ENCODE results near the gene DNASE1L1. TPM values are rescaled to one million over a fixed set of nuclear protein-coding genes. Genes with fewer than 3 reads are reported as not detected.

The DNASE1L1 gene
- polyA plus RNA-seq, 1 donor from 2014 or later, result 9.2 TPM

DNA sequence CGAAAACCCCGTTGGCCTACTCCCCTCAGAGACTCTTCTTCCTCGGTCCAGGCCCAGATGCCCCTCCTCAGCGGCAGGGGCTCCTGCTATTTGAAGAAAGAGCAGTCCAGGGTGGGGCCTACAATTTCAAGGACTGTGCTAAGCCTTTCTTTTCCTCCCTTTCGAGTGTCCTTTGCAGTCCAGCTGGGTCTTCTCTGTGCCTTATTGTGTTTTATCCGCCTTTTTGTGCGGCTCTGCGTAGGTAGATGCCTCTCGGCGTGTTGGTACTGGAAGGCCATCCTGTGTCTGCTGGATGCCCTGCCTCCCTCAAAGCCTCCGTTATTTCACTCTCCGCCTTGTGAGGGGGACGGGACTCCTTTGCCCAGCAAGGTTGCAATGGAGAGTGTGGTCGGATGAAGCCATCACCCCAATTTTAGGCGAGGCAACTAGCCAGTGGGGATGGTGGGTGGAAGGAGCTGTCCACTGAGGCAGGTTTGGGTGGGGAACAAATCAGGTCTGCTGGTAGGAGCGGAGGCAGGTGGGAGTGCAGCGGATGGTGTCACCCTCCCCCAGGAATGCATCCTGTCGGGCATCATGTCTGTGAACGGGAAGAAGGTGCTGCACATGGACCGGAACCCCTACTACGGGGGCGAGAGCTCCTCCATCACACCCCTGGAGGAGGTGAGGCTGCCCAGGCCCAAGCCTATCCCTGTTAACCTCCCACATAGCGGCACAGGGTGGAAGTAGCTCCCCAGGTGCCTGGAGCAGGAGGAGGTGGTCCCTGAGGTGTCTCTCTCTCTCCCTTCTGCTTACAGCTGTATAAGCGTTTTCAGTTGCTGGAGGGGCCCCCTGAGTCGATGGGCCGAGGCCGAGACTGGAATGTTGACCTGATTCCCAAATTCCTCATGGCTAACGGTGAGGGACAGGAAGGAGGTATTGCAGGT lies 29.2 kb upstream of the DNASE1L1 start:
- Histone ChIP-seq H3K27me3 (ENCODE audit: insufficient read depth, low read depth, low read length) (no peaks in the 10 kb centered on the region), H3K4me3 (ENCODE audit: low read length) (peak overlapping the region; percentile 80), H3K79me2 (replicated peaks; ENCODE audit: insufficient read depth, low read length) (peaks cover 20% of the 10 kb centered on the region), H2AFZ (ENCODE audit: low read depth, low read length) (no peak overlapping the region), H3K9me2 (ENCODE audit: insufficient read depth, low read length) (no peaks in the 10 kb centered on the region), H3K4me2 (ENCODE audit: low read length) (peak overlapping the region; percentile 68), H3K36me3 (ENCODE audit: insufficient read depth, low read length) (no peaks in the 10 kb centered on the region), H3K9ac (ENCODE audit: low read length) (peak overlapping the region; percentile 87), H3F3A (ENCODE audit: insufficient read depth, low read length, poor library complexity, severe bottlenecking) (no peaks in the 10 kb centered on the region), H3K27ac (ENCODE audit: low read length) (peak overlapping the region; percentile 81), H3K9me3 (ENCODE audit: low read length) (no peaks in the 10 kb centered on the region), H4K20me1 (ENCODE audit: insufficient read depth) (no peaks in the 10 kb centered on the region)
- TF ChIP-seq, protein P1, sequence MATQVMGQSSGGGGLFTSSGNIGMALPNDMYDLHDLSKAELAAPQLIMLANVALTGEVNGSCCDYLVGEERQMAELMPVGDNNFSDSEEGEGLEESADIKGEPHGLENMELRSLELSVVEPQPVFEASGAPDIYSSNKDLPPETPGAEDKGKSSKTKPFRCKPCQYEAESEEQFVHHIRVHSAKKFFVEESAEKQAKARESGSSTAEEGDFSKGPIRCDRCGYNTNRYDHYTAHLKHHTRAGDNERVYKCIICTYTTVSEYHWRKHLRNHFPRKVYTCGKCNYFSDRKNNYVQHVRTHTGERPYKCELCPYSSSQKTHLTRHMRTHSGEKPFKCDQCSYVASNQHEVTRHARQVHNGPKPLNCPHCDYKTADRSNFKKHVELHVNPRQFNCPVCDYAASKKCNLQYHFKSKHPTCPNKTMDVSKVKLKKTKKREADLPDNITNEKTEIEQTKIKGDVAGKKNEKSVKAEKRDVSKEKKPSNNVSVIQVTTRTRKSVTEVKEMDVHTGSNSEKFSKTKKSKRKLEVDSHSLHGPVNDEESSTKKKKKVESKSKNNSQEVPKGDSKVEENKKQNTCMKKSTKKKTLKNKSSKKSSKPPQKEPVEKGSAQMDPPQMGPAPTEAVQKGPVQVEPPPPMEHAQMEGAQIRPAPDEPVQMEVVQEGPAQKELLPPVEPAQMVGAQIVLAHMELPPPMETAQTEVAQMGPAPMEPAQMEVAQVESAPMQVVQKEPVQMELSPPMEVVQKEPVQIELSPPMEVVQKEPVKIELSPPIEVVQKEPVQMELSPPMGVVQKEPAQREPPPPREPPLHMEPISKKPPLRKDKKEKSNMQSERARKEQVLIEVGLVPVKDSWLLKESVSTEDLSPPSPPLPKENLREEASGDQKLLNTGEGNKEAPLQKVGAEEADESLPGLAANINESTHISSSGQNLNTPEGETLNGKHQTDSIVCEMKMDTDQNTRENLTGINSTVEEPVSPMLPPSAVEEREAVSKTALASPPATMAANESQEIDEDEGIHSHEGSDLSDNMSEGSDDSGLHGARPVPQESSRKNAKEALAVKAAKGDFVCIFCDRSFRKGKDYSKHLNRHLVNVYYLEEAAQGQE (IDR thresholded peaks at IDR 0.05; ENCODE audit: borderline replicate concordance), result no peak
- TF ChIP-seq POLR2AphosphoS5 (IDR thresholded peaks at IDR 0.05) (no peak), MXI1 (conservative IDR thresholded peaks at IDR 0.05; ENCODE audit: poor library complexity, severe bottlenecking) (no peak), EP300 (conservative IDR thresholded peaks at IDR 0.05; ENCODE audit: poor library complexity, severe bottlenecking) (no peak), TAF1 (IDR thresholded peaks at IDR 0.05; ENCODE audit: low read depth) (no peak), EZH2 (IDR thresholded peaks at IDR 0.05; ENCODE audit: borderline replicate concordance, insufficient read depth, low read length, poor library complexity, severe bottlenecking) (no peak), SMC3 (conservative IDR thresholded peaks at IDR 0.05; ENCODE audit: poor library complexity) (no peak), RAD21 (conservative IDR thresholded peaks at IDR 0.05) (no peak)
- TF ChIP-seq, protein P2, sequence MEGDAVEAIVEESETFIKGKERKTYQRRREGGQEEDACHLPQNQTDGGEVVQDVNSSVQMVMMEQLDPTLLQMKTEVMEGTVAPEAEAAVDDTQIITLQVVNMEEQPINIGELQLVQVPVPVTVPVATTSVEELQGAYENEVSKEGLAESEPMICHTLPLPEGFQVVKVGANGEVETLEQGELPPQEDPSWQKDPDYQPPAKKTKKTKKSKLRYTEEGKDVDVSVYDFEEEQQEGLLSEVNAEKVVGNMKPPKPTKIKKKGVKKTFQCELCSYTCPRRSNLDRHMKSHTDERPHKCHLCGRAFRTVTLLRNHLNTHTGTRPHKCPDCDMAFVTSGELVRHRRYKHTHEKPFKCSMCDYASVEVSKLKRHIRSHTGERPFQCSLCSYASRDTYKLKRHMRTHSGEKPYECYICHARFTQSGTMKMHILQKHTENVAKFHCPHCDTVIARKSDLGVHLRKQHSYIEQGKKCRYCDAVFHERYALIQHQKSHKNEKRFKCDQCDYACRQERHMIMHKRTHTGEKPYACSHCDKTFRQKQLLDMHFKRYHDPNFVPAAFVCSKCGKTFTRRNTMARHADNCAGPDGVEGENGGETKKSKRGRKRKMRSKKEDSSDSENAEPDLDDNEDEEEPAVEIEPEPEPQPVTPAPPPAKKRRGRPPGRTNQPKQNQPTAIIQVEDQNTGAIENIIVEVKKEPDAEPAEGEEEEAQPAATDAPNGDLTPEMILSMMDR (IDR thresholded peaks at IDR 0.05; ENCODE audit: poor library complexity, severe bottlenecking), result no peak

DNA sequence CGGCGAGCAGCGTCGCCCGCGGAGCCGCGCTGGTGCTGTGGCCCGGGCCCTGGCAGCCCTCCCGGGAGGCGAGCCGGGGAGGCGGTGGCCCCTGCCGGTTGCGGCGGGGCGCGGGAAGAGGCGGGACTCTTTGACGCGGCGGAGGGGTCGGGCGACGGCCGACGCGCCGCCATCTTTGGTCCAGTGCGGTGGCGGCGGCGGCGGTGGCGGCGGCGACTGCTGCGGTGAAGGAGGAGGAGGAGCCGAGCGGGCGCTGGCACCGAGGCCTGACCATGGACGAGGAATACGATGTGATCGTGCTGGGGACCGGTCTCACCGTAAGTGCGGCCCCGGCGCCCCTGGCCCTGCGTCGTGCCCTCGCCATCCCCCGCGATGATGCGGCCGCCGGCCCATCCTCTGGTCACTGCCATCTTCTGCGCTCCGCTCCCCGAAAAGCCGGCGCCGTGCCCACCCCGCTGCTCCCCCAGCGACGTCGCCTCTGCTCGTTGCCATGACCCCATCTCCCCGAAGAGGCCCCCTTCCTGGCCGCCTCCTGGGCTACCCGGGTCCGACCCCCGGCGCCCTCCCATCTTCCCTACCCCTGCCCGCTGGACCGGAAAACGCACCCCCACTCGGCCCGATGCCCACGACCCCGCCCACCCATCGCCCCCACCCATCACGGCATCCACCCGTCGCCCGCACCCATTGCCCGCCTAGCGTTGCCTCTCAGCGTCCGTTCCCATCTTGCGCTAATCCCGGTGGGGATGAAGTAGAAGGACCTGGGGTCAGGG lies 28.1 kb upstream of the DNASE1L1 start, which contains the start of gene GDI1:
TSS of gene GDI1 (plus strand) at position 172 of the 770 bp plus-strand sequence. CDS start at position 273, 101 bp downstream.
- Histone ChIP-seq H3F3A (ENCODE audit: insufficient read depth, low read length, poor library complexity, severe bottlenecking) (no peaks in the 10 kb centered on the region), H4K20me1 (ENCODE audit: insufficient read depth) (no peaks in the 10 kb centered on the region), H3K4me2 (ENCODE audit: low read length) (peak within 1 kb of the TSS; percentile 68), H3K9me2 (ENCODE audit: insufficient read depth, low read length) (no peaks in the 10 kb centered on the region), H3K9ac (ENCODE audit: low read length) (peak within 1 kb of the TSS; percentile 87), H3K36me3 (ENCODE audit: insufficient read depth, low read length) (no peaks in the 10 kb centered on the region), H3K27me3 (ENCODE audit: insufficient read depth, low read depth, low read length) (no peaks in the 10 kb centered on the region), H3K9me3 (ENCODE audit: low read length) (no peaks in the 10 kb centered on the region), H3K79me2 (replicated peaks; ENCODE audit: insufficient read depth, low read length) (peaks cover 20% of the 10 kb centered on the region), H2AFZ (ENCODE audit: low read depth, low read length) (no peak within 1 kb of the TSS), H3K4me3 (ENCODE audit: low read length) (peak within 1 kb of the TSS; percentile 80), H3K27ac (ENCODE audit: low read length) (peak within 1 kb of the TSS; percentile 85)
- TF ChIP-seq, protein P2 (IDR thresholded peaks at IDR 0.05; ENCODE audit: poor library complexity, severe bottlenecking), result no peak
- TF ChIP-seq, protein P1 (IDR thresholded peaks at IDR 0.05; ENCODE audit: borderline replicate concordance), result peak; percentile 96
- TF ChIP-seq EP300 (conservative IDR thresholded peaks at IDR 0.05; ENCODE audit: poor library complexity, severe bottlenecking) (peak; percentile 8), TAF1 (IDR thresholded peaks at IDR 0.05; ENCODE audit: low read depth) (peak; percentile 92), POLR2AphosphoS5 (IDR thresholded peaks at IDR 0.05) (peak; percentile 94), RAD21 (conservative IDR thresholded peaks at IDR 0.05) (no peak), SMC3 (conservative IDR thresholded peaks at IDR 0.05; ENCODE audit: poor library complexity) (no peak), MXI1 (conservative IDR thresholded peaks at IDR 0.05; ENCODE audit: poor library complexity, severe bottlenecking) (peak; percentile 9), EZH2 (IDR thresholded peaks at IDR 0.05; ENCODE audit: borderline replicate concordance, insufficient read depth, low read length, poor library complexity, severe bottlenecking) (no peak)

Measured in neural cell (in vitro differentiated cells).